ENCODE measurements around the gene RPS15.

GRCh38 chr19:1420590-1420989, 17.6 kb upstream of the RPS15 start:
- TF ChIP-seq POLR2A (IDR thresholded peaks at IDR 0.05) (no peak), CTCF (IDR thresholded peaks at IDR 0.05) (no peak)
